Epithelial cell of esophagus (primary cell): ENCODE results near the gene TIAM2.
"Not testable (repeated sequence)": the region's sequence is repeated elsewhere in the genome, so short reads cannot be mapped to it uniquely, and the experiment has no call there.

Source experiments
- DNase-seq: peaks from one replicate; pipeline ENCODE4 v3.0.0; 2010; ENCODE audit warnings: low read depth
- H3K4me3 ChIP-seq: 2 replicates; pipeline ENCODE4 v1.5.1; 2011; ENCODE audit warnings: mild to moderate bottlenecking, low read length, control low read depth
- CTCF ChIP-seq: IDR thresholded peaks from 2 replicates; pipeline ENCODE4 v1.5.1; 2011; ENCODE audit warnings: low read depth, mild to moderate bottlenecking, low read length, control low read depth, inconsistent platforms; ENCODE audit not compliant: insufficient read depth; ENCODE audit errors: missing control alignments

The TIAM2 gene

GRCh38 chr6:155117785-155118184 lies 122.7 kb downstream of the TIAM2 start:
- no peak overlapping the region for H3K4me3 ChIP-seq
- no peak for DNase-seq
- TF ChIP-seq CTCF, result no peak

GRCh38 chr6:155119201-155119600 lies 124.1 kb downstream of the TIAM2 start:
- DNase-seq, H3K4me3 ChIP-seq: not testable (repeated sequence)

GRCh38 chr6:155120034-155120433 lies 124.9 kb downstream of the TIAM2 start:
- H3K4me3 ChIP-seq, result no peak overlapping the region
- DNase-seq, result no peak
- no peak for TF ChIP-seq CTCF

GRCh38 chr6:155121294-155121693 lies 126.2 kb downstream of the TIAM2 start:
- TF ChIP-seq CTCF, result no peak
- no peak overlapping the region for H3K4me3 ChIP-seq
- no peak for DNase-seq

GRCh38 chr6:155121699-155122098 lies 126.6 kb downstream of the TIAM2 start:
- no peak overlapping the region for H3K4me3 ChIP-seq
- no peak for TF ChIP-seq CTCF
- DNase-seq, result no peak

- DNase-seq, result no peak
- TF ChIP-seq CTCF, result no peak
- H3K4me3 ChIP-seq, result no peak overlapping the region
Measured at GRCh38 chr6:155122199-155122950, 127.3 kb downstream of the TIAM2 start.

GRCh38 chr6:155123520-155123919 lies 128.4 kb downstream of the TIAM2 start:
- TF ChIP-seq CTCF, result no peak
- H3K4me3 ChIP-seq, result no peak overlapping the region
- no peak for DNase-seq
